ENCODE results near the gene TMEM54. TPM values are rescaled to one million over a fixed set of nuclear protein-coding genes. Genes with fewer than 3 reads are reported as not detected.

TMEM54 gene
- total and polyA plus RNA-seq, 2 of the 13 experiments (the other 11 are each of a cell fraction or from before 2014, with no cell fraction given), result 2.5 to 2.9 TPM

DNA sequence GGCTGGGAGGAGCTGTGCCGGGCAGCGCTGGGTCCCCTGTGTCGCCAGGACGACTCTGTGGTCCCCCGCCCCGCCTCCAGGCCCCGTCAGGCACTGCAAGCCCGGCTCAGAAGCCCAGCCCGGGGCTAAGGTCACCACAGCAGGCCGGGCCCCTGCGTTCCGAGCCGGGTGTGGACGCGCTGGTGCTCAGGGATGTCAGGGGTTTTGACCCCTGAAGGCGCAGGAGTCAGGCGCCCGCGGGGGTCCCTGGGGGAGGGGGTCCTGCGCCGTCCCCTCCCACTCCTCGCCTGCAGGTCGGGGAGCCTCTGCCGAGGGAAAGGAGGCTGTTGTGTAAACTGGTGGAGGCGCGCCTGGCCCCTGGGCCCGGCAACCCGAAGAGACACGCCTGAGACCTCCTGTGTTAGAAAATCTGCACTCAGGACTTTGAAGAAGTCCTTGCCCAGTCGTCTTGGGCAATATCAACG, 23.7 kb upstream of the TMEM54 start (continued):
- TF ChIP-seq, protein P1, sequence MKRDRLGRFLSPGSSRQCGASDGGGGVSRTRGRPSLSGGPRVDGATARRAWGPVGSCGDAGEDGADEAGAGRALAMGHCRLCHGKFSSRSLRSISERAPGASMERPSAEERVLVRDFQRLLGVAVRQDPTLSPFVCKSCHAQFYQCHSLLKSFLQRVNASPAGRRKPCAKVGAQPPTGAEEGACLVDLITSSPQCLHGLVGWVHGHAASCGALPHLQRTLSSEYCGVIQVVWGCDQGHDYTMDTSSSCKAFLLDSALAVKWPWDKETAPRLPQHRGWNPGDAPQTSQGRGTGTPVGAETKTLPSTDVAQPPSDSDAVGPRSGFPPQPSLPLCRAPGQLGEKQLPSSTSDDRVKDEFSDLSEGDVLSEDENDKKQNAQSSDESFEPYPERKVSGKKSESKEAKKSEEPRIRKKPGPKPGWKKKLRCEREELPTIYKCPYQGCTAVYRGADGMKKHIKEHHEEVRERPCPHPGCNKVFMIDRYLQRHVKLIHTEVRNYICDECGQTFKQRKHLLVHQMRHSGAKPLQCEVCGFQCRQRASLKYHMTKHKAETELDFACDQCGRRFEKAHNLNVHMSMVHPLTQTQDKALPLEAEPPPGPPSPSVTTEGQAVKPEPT (CRISPR knock-in tag; IDR thresholded peaks at IDR 0.05; ENCODE audit: low read depth), result no peak
- TF ChIP-seq ZSCAN20 (CRISPR knock-in tag; IDR thresholded peaks at IDR 0.05; ENCODE audit: borderline replicate concordance) (0 out of 2 replicates have a peak, but pooled peaks have one; percentile 35), MED13 (CRISPR knock-in tag; IDR thresholded peaks at IDR 0.05) (no peak), TSC22D2 (CRISPR knock-in tag; IDR thresholded peaks at IDR 0.05; ENCODE audit: borderline replicate concordance) (no peak), ZNF10 (CRISPR knock-in tag; IDR thresholded peaks at IDR 0.05; ENCODE audit: borderline replicate concordance, low read depth) (no peak), BCL6 (CRISPR knock-in tag; IDR thresholded peaks at IDR 0.05) (peak; percentile 12; the same call in 1 of the 2 replicates), ZNF468 (CRISPR knock-in tag; IDR thresholded peaks at IDR 0.05) (no peak), XRCC5 (optimal IDR thresholded peaks at IDR 0.05; ENCODE audit: low read length) (peak; percentile 23), ZNF768 (CRISPR knock-in tag; IDR thresholded peaks at IDR 0.05) (peak; percentile 12; the same call in 1 of the 2 replicates), HDAC1 (CRISPR knock-in tag; IDR thresholded peaks at IDR 0.05) (peak; percentile 58; the same call in 1 of the 2 replicates), LCORL (IDR thresholded peaks at IDR 0.05) (no peak), LCORL (CRISPR knock-in tag; IDR thresholded peaks at IDR 0.05) (0 out of 2 replicates have a peak, but pooled peaks have one; percentile 5), ZBTB7B (CRISPR knock-in tag; IDR thresholded peaks at IDR 0.05) (peak; percentile 17; the same call in 1 of the 2 replicates), TBX3 (IDR thresholded peaks at IDR 0.05; ENCODE audit: borderline replicate concordance) (no peak), ZNF891 (CRISPR knock-in tag; IDR thresholded peaks at IDR 0.05) (0 out of 2 replicates have a peak, but pooled peaks have one; percentile 41), KMT2B (CRISPR knock-in tag; IDR thresholded peaks at IDR 0.05) (no peak), NFE2L2 (IDR thresholded peaks at IDR 0.05; ENCODE audit: low read length) (no peak)
- TF ChIP-seq, protein P2, sequence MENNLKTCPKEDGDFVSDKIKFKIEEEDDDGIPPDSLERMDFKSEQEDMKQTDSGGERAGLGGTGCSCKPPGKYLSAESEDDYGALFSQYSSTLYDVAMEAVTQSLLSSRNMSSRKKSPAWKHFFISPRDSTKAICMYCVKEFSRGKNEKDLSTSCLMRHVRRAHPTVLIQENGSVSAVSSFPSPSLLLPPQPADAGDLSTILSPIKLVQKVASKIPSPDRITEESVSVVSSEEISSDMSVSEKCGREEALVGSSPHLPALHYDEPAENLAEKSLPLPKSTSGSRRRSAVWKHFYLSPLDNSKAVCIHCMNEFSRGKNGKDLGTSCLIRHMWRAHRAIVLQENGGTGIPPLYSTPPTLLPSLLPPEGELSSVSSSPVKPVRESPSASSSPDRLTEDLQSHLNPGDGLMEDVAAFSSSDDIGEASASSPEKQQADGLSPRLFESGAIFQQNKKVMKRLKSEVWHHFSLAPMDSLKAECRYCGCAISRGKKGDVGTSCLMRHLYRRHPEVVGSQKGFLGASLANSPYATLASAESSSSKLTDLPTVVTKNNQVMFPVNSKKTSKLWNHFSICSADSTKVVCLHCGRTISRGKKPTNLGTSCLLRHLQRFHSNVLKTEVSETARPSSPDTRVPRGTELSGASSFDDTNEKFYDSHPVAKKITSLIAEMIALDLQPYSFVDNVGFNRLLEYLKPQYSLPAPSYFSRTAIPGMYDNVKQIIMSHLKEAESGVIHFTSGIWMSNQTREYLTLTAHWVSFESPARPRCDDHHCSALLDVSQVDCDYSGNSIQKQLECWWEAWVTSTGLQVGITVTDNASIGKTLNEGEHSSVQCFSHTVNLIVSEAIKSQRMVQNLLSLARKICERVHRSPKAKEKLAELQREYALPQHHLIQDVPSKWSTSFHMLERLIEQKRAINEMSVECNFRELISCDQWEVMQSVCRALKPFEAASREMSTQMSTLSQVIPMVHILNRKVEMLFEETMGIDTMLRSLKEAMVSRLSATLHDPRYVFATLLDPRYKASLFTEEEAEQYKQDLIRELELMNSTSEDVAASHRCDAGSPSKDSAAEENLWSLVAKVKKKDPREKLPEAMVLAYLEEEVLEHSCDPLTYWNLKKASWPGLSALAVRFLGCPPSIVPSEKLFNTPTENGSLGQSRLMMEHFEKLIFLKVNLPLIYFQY (CRISPR knock-in tag; IDR thresholded peaks at IDR 0.05; ENCODE audit: borderline replicate concordance), result peak; percentile 47; the same call in 1 of the 2 replicates
- TF ChIP-seq, protein P3, sequence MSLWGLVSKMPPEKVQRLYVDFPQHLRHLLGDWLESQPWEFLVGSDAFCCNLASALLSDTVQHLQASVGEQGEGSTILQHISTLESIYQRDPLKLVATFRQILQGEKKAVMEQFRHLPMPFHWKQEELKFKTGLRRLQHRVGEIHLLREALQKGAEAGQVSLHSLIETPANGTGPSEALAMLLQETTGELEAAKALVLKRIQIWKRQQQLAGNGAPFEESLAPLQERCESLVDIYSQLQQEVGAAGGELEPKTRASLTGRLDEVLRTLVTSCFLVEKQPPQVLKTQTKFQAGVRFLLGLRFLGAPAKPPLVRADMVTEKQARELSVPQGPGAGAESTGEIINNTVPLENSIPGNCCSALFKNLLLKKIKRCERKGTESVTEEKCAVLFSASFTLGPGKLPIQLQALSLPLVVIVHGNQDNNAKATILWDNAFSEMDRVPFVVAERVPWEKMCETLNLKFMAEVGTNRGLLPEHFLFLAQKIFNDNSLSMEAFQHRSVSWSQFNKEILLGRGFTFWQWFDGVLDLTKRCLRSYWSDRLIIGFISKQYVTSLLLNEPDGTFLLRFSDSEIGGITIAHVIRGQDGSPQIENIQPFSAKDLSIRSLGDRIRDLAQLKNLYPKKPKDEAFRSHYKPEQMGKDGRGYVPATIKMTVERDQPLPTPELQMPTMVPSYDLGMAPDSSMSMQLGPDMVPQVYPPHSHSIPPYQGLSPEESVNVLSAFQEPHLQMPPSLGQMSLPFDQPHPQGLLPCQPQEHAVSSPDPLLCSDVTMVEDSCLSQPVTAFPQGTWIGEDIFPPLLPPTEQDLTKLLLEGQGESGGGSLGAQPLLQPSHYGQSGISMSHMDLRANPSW (CRISPR knock-in tag; IDR thresholded peaks at IDR 0.05; ENCODE audit: borderline replicate concordance), result no peak
- TF ChIP-seq, protein P4, sequence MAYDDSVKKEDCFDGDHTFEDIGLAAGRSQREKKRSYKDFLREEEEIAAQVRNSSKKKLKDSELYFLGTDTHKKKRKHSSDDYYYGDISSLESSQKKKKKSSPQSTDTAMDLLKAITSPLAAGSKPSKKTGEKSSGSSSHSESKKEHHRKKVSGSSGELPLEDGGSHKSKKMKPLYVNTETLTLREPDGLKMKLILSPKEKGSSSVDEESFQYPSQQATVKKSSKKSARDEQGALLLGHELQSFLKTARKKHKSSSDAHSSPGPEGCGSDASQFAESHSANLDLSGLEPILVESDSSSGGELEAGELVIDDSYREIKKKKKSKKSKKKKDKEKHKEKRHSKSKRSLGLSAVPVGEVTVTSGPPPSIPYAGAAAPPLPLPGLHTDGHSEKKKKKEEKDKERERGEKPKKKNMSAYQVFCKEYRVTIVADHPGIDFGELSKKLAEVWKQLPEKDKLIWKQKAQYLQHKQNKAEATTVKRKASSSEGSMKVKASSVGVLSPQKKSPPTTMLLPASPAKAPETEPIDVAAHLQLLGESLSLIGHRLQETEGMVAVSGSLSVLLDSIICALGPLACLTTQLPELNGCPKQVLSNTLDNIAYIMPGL (CRISPR knock-in tag; IDR thresholded peaks at IDR 0.05; ENCODE audit: borderline replicate concordance in 1 of 2, low read depth in 1 of 2), result peak in 1 of 2 experiments; percentile 53; a peak in 2 of 4 replicates
